ENCODE results near the gene ZBTB42. TPM values are rescaled to one million over a fixed set of nuclear protein-coding genes. Genes with fewer than 3 reads are reported as not detected.

Gene ZBTB42
- total and polyA plus RNA-seq, 2 of the 13 experiments (the other 11 are each of a cell fraction or from before 2014, with no cell fraction given): 2.8 to 4.2 TPM

GRCh38 chr14:104752735-104753527, 48.0 kb upstream of the ZBTB42 start, which contains the start of gene SIVA1 (continued):
- TF ChIP-seq, protein P1, sequence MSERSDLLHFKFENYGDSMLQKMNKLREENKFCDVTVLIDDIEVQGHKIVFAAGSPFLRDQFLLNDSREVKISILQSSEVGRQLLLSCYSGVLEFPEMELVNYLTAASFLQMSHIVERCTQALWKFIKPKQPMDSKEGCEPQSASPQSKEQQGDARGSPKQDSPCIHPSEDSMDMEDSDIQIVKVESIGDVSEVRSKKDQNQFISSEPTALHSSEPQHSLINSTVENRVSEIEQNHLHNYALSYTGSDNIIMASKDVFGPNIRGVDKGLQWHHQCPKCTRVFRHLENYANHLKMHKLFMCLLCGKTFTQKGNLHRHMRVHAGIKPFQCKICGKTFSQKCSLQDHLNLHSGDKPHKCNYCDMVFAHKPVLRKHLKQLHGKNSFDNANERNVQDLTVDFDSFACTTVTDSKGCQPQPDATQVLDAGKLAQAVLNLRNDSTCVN (CRISPR knock-in tag; IDR thresholded peaks at IDR 0.05; ENCODE audit: borderline replicate concordance): peak; percentile 39; the same call in 1 of the 2 replicates
- TF ChIP-seq TARDBP (CRISPR knock-in tag; IDR thresholded peaks at IDR 0.05) (peak; percentile 45; the same call in 1 of the 2 replicates), ZNF282 (IDR thresholded peaks at IDR 0.05; ENCODE audit: partially characterized antibody) (no peak), SRSF4 (IDR thresholded peaks at IDR 0.05; ENCODE audit: low read depth, low read length, poor library complexity, severe bottlenecking) (no peak), PHF8 (CRISPR knock-in tag; IDR thresholded peaks at IDR 0.05) (peak; percentile 98), NFATC3 (CRISPR knock-in tag; IDR thresholded peaks at IDR 0.05) (no peak), ZNF3 (CRISPR knock-in tag; IDR thresholded peaks at IDR 0.05) (no peak), ZNF552 (CRISPR knock-in tag; IDR thresholded peaks at IDR 0.05; ENCODE audit: borderline replicate concordance) (no peak), CBX1 (IDR thresholded peaks at IDR 0.05; ENCODE audit: low read depth) (no peak), CCAR2 (optimal IDR thresholded peaks at IDR 0.05; ENCODE audit: low read depth, low read length) (no peak), TFDP1 (CRISPR knock-in tag; IDR thresholded peaks at IDR 0.05; ENCODE audit: borderline replicate concordance) (peak; percentile 97), ZSCAN25 (CRISPR knock-in tag; IDR thresholded peaks at IDR 0.05) (peak; percentile 68), TRIM24 (CRISPR knock-in tag; IDR thresholded peaks at IDR 0.05) (no peak), ARNT2 (CRISPR knock-in tag; IDR thresholded peaks at IDR 0.05; ENCODE audit: low read depth) (peak; percentile 87), MLXIP (CRISPR knock-in tag; IDR thresholded peaks at IDR 0.05; ENCODE audit: borderline replicate concordance) (no peak), ZNF607 (CRISPR knock-in tag; IDR thresholded peaks at IDR 0.05; ENCODE audit: borderline replicate concordance) (peak; percentile 22; the same call in 1 of the 2 replicates), ZNF644 (CRISPR knock-in tag; IDR thresholded peaks at IDR 0.05; ENCODE audit: low read depth) (no peak), CREM (IDR thresholded peaks at IDR 0.05) (peak; percentile 92), CREM (CRISPR knock-in tag; IDR thresholded peaks at IDR 0.05) (peak; percentile 91), MED8 (CRISPR knock-in tag; IDR thresholded peaks at IDR 0.05; ENCODE audit: insufficient replicate concordance) (peak; percentile 60), EZH2 (conservative IDR thresholded peaks at IDR 0.05; ENCODE audit: low read depth, low read length) (no peak), MBD4 (IDR thresholded peaks at IDR 0.05; ENCODE audit: borderline replicate concordance, low read length) (no peak)
- TF ChIP-seq, protein P2, sequence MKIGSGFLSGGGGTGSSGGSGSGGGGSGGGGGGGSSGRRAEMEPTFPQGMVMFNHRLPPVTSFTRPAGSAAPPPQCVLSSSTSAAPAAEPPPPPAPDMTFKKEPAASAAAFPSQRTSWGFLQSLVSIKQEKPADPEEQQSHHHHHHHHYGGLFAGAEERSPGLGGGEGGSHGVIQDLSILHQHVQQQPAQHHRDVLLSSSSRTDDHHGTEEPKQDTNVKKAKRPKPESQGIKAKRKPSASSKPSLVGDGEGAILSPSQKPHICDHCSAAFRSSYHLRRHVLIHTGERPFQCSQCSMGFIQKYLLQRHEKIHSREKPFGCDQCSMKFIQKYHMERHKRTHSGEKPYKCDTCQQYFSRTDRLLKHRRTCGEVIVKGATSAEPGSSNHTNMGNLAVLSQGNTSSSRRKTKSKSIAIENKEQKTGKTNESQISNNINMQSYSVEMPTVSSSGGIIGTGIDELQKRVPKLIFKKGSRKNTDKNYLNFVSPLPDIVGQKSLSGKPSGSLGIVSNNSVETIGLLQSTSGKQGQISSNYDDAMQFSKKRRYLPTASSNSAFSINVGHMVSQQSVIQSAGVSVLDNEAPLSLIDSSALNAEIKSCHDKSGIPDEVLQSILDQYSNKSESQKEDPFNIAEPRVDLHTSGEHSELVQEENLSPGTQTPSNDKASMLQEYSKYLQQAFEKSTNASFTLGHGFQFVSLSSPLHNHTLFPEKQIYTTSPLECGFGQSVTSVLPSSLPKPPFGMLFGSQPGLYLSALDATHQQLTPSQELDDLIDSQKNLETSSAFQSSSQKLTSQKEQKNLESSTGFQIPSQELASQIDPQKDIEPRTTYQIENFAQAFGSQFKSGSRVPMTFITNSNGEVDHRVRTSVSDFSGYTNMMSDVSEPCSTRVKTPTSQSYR (CRISPR knock-in tag; IDR thresholded peaks at IDR 0.05; ENCODE audit: borderline replicate concordance): no peak; the same call in 1 of the 2 replicates

Data from HepG2 (cell line).